ENCODE measurements around the gene RIT2.
"Not testable (repeated sequence)": the region's sequence is repeated elsewhere in the genome, so short reads cannot be mapped to it uniquely, and the experiment has no call there.

RIT2 gene

GRCh38 chr18:42743373-42744138 is 371.9 kb downstream of the RIT2 start:
- no peak for DNase-seq

DNA sequence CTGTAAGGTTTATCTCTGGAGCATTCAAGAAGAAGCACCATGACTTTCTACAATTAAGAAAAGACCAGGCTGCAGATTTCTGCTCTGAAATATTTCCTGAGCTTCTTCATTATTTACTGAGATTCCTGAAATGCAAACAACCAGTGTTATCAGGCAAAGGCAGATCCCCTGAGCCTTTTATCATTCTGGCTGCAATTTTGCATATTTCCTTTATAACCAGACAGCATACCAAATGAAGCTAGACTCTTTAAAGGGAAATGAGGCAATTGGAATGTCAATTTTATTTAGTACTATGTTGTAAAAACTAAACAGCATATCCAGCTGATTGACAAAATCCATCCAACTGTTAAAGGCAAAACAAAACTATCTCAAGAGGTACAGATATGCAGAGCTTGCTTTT is 372.5 kb downstream of the RIT2 start:
- DNase-seq = peak; percentile 0 to 15

- DNase-seq = no peak
Observed at GRCh38 chr18:42742474-42742873, 373.0 kb downstream of the RIT2 start.

- DNase-seq = not testable (repeated sequence)
Observed at GRCh38 chr18:42741805-42742347, 373.6 kb downstream of the RIT2 start.

- not testable (repeated sequence) for DNase-seq
Observed at GRCh38 chr18:42741299-42741698, 374.2 kb downstream of the RIT2 start.

DNA sequence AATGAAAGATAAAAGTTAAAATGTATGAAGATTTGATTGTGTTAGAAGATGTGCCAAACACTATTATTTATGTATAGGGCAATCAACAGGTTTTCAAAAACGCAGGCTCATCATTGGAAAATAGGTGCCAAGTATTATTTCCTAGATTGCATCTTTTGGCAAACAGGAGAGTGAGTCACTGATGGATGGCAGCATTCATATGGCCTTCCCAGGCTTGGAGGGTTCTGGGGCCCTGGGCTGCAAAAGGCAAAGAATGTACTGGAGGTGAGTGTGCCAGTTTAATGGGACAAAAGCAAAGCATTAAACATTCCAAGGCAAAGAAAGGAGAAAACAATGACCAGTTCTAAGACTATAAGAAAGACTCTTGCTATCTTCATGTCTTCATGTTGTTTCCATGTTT is 379.4 kb downstream of the RIT2 start:
- DNase-seq = no peak

GRCh38 chr18:42734520-42734919 is 381.0 kb downstream of the RIT2 start:
- DNase-seq = no peak

DNA sequence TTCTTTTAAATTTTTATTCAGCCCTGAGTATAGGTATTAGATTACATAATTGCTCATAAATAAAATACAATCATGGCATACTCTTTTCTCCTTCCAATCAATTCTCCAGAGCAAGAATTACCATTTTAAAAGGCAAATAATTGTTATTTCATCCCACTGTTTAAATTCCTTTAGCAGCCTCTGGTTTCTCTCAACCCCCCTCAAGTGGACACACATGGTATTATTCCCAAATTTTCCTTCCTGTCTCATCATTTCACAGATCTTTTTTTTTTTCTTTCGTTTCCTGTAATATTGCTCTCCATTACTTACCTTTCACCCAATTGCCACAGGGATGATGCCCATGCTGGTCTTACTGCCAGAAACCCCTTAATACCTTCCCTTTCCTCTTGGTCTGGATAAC is 385.2 kb downstream of the RIT2 start:
- no peak for DNase-seq

DNA sequence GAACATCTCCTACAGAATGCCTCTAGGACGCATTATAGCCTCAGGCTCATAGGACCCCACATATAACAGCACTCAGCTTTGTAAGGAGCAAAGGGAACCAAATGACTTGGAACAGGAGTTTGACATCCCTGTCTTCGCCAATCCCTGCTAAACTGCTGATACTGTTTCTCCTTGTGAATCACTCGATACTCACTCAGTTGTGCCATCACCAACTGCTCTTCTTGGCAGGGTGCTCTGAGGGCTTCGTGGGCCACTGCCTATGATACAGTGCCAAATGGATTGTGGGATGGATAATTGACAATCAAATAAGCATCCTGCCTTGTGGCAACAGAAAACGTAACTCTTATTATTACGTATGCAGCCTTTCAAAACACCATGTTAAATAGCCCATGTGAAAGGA is 396.3 kb downstream of the RIT2 start:
- DNase-seq = no peak

- no peak for DNase-seq
Observed at GRCh38 chr18:42712065-42712464, 403.4 kb downstream of the RIT2 start.

GRCh38 chr18:42707080-42707479 is 408.4 kb downstream of the RIT2 start:
- no peak for DNase-seq

- peak in 1 of 2 experiments; percentile 18 for DNase-seq
Observed at GRCh38 chr18:42706618-42707017, 408.9 kb downstream of the RIT2 start.

- DNase-seq = no peak
Observed at GRCh38 chr18:42706029-42706608, 409.4 kb downstream of the RIT2 start.

Data from NCI-H526 (cell line).